ENCODE results near the gene APBA2.

APBA2 gene

GRCh38 chr15:28895146-28895545, 9.4 kb downstream of the APBA2 start:
- no peak overlapping the region for H3K4me3 ChIP-seq (ENCODE audit: low read depth, low read length)

- no peak overlapping the region for H3K4me3 ChIP-seq (ENCODE audit: low read depth, low read length)
These were observed 9.8 kb downstream of the APBA2 start for GRCh38 chr15:28895566-28895965.

- H3K4me3 ChIP-seq (ENCODE audit: low read depth, low read length) = no peak overlapping the region
These were observed 11.2 kb downstream of the APBA2 start for GRCh38 chr15:28896951-28897350.

GRCh38 chr15:28897861-28898585, 12.2 kb downstream of the APBA2 start:
- H3K4me3 ChIP-seq (ENCODE audit: low read depth, low read length) = no peak overlapping the region

GRCh38 chr15:28899061-28899738, 13.4 kb downstream of the APBA2 start:
- H3K4me3 ChIP-seq (ENCODE audit: low read depth, low read length) = no peak overlapping the region

- no peak overlapping the region for H3K4me3 ChIP-seq (ENCODE audit: low read depth, low read length)
These were observed 14.5 kb downstream of the APBA2 start for GRCh38 chr15:28900041-28900891.

- no peak overlapping the region for H3K4me3 ChIP-seq (ENCODE audit: low read depth, low read length)
These were observed 15.3 kb downstream of the APBA2 start for GRCh38 chr15:28900892-28901586.

GRCh38 chr15:28901587-28901980, 15.8 kb downstream of the APBA2 start:
- no peak overlapping the region for H3K4me3 ChIP-seq (ENCODE audit: low read depth, low read length)

GRCh38 chr15:28901987-28902745, 16.4 kb downstream of the APBA2 start:
- no peak overlapping the region for H3K4me3 ChIP-seq (ENCODE audit: low read depth, low read length)

- H3K4me3 ChIP-seq (ENCODE audit: low read depth, low read length) = no peak overlapping the region
These were observed 17.1 kb downstream of the APBA2 start for GRCh38 chr15:28902856-28903255.

GRCh38 chr15:28903555-28903954, 17.8 kb downstream of the APBA2 start:
- no peak overlapping the region for H3K4me3 ChIP-seq (ENCODE audit: low read depth, low read length)

- no peak overlapping the region for H3K4me3 ChIP-seq (ENCODE audit: low read depth, low read length)
These were observed 18.2 kb downstream of the APBA2 start for GRCh38 chr15:28904003-28904402.

- H3K4me3 ChIP-seq (ENCODE audit: low read depth, low read length) = no peak overlapping the region
These were observed 19.0 kb downstream of the APBA2 start for GRCh38 chr15:28904541-28905315.

- no peak overlapping the region for H3K4me3 ChIP-seq (ENCODE audit: low read depth, low read length)
These were observed 21.7 kb downstream of the APBA2 start for GRCh38 chr15:28907338-28907960.

- H3K4me3 ChIP-seq (ENCODE audit: low read depth, low read length) = no peak overlapping the region
These were observed 24.3 kb downstream of the APBA2 start for GRCh38 chr15:28909958-28910500.

GRCh38 chr15:28911310-28911931, 25.6 kb downstream of the APBA2 start:
- no peak overlapping the region for H3K4me3 ChIP-seq (ENCODE audit: low read depth, low read length)

GRCh38 chr15:28912422-28912821, 26.6 kb downstream of the APBA2 start:
- H3K4me3 ChIP-seq (ENCODE audit: low read depth, low read length) = no peak overlapping the region

- H3K4me3 ChIP-seq (ENCODE audit: low read depth, low read length) = no peak overlapping the region
These were observed 27.5 kb downstream of the APBA2 start for GRCh38 chr15:28913171-28913765.

Measured in iPS-11a (cell line).